Measurements from ENCODE around the gene KRT16.

- TF ChIP-seq POLR2A (IDR thresholded peaks at IDR 0.05) = no peak
- TF ChIP-seq, protein P1, sequence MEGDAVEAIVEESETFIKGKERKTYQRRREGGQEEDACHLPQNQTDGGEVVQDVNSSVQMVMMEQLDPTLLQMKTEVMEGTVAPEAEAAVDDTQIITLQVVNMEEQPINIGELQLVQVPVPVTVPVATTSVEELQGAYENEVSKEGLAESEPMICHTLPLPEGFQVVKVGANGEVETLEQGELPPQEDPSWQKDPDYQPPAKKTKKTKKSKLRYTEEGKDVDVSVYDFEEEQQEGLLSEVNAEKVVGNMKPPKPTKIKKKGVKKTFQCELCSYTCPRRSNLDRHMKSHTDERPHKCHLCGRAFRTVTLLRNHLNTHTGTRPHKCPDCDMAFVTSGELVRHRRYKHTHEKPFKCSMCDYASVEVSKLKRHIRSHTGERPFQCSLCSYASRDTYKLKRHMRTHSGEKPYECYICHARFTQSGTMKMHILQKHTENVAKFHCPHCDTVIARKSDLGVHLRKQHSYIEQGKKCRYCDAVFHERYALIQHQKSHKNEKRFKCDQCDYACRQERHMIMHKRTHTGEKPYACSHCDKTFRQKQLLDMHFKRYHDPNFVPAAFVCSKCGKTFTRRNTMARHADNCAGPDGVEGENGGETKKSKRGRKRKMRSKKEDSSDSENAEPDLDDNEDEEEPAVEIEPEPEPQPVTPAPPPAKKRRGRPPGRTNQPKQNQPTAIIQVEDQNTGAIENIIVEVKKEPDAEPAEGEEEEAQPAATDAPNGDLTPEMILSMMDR (IDR thresholded peaks at IDR 0.05) = no peak
Observed at GRCh38 chr17:41624208-41625101, 11.9 kb upstream of the KRT16 start, which contains the start of gene KRT17.
